Thyroid gland (tissue), 4 donors: ENCODE measurements around the gene DUOX1.

Experiments used
- CTCF ChIP-seq, 6 experiments: fragments of 200-600 bp in 3 of 6; fragments of 450-650 bp in 3 of 6; sonication (generic) in 3 of 6; IDR thresholded peaks; one replicate each; pipeline ENCODE4 v1.5.1; 2016 to 2019; ENCODE audit warnings: antibody characterized with exemption in 6 of 6, mild to moderate bottlenecking in 2 of 6, inconsistent platforms in 1 of 6, moderate library complexity in 1 of 6
- POLR2A ChIP-seq, 2 donors: fragments of 450-650 bp; IDR thresholded peaks; one replicate each; pipeline ENCODE4 v1.6.1; 2017; ENCODE audit warnings: antibody characterized with exemption in 2 of 2, mild to moderate bottlenecking in 2 of 2, moderate library complexity in 1 of 2

GRCh38 chr15:45121706-45122417 lies 7.9 kb upstream of the DUOX1 start:
- TF ChIP-seq POLR2A (IDR thresholded peaks at IDR 0.05) (no peak), CTCF (IDR thresholded peaks at IDR 0.05) (no peak)
